Measurements from ENCODE around the gene FANCM.

FANCM gene

GRCh38 chr14:45144658-45145057 is 8.9 kb downstream of the FANCM start:
- TF ChIP-seq CTCF (IDR thresholded peaks at IDR 0.05; ENCODE audit: low read depth, low read length), result no peak
- no peak for DNase-seq (ENCODE audit: extremely low read depth, low read depth)

- DNase-seq (ENCODE audit: extremely low read depth, low read depth), result no peak
- no peak for TF ChIP-seq CTCF (IDR thresholded peaks at IDR 0.05; ENCODE audit: low read depth, low read length)
These were observed 9.5 kb downstream of the FANCM start for GRCh38 chr14:45145214-45145613.

- DNase-seq (ENCODE audit: extremely low read depth, low read depth), result no peak
- no peak for TF ChIP-seq CTCF (IDR thresholded peaks at IDR 0.05; ENCODE audit: low read depth, low read length)
These were observed 13.9 kb downstream of the FANCM start for GRCh38 chr14:45149602-45150001.

GRCh38 chr14:45150386-45150890 is 14.7 kb downstream of the FANCM start:
- no peak for DNase-seq (ENCODE audit: extremely low read depth, low read depth)
- no peak for TF ChIP-seq CTCF (IDR thresholded peaks at IDR 0.05; ENCODE audit: low read depth, low read length)

DNA sequence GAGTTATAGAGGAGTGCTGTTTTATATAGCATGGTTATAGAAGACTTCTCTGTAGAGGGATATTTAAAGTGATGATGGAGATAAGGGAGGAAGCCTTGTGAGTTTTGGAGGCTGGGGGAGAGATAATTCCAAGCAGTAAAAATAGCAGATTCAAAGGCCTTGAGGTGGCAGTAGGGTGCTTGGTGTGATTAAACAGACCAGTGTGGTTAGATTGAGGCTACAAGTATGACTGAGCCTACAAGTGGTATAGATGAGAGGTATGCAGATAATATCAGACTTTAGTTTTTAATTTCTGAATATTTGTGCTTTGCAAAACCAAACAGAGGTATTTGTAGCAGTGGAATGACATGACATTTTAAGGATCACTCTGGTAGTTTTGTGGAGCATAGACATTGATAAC is 20.3 kb downstream of the FANCM start:
- TF ChIP-seq CTCF (IDR thresholded peaks at IDR 0.05; ENCODE audit: low read depth, low read length), result no peak
- no peak for DNase-seq (ENCODE audit: extremely low read depth, low read depth)

DNA sequence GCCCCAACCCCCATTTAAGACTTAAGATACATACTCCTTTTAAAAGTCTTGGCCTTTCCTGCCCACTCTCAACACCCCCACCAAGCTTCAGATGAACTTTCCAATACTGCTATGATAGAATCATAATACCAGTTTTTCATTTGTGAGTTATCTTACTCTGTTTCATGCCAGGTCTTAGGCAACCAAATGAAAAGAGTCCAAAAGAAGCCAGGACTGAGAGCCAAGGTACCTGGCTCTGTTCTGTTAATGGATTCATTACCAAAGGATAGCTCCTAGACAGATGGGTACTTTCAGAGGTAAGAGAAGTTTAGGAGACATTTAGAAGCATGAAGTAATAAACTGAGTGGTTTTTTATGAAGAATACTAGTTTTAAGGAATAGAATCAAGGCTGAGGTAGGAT is 34.2 kb downstream of the FANCM start:
- DNase-seq (ENCODE audit: extremely low read depth, low read depth), result no peak
- no peak for TF ChIP-seq CTCF (IDR thresholded peaks at IDR 0.05; ENCODE audit: low read depth, low read length)

DNA sequence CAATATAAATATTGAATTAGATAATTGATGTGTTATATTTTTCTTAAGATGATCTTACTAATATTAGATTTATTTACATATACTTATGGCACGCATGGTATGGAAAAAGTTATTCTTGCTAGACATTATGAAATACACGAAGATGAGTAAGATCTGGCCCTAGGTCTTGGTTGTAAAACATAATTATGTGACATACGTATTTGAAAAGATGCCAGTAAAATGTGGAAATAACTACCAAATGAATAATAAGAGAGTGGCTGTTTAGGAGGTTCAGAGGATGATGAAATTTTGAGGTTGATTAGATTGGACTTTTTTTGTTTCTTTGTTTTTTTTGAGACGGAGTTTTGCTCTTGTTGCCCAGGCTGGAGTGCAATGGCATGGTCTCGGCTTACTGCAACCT is 41.3 kb downstream of the FANCM start:
- peak; percentile 46 for DNase-seq (ENCODE audit: extremely low read depth, low read depth)
- TF ChIP-seq CTCF (IDR thresholded peaks at IDR 0.05; ENCODE audit: low read depth, low read length), result no peak

Measured in AG09319 (cell line).